Left lung (tissue), 10 donors: ENCODE measurements around the gene SNX17. TPM values are rescaled to one million over a fixed set of nuclear protein-coding genes. Genes with fewer than 3 reads are reported as not detected.

Experiments
- ATAC-seq: fragments of 200-7000 bp; cut with Tn5 transposase; one replicate; pipeline ENCODE4 v1.9.1; 2020; ENCODE audit warnings: moderate library complexity
- DNase-seq, 4 donors: peaks; one replicate each; pipeline ENCODE4 v3.0.0-alpha.2; 2013 to 2020
- H3K27ac ChIP-seq, 2 donors: fragments of 200-600 bp; sonication (generic) in 1 of 2; one replicate each; pipeline versions ENCODE4 v1.5.0 to v1.8.0; 2020 to 2021
- H3K27me3 ChIP-seq, 2 donors: fragments of 200-600 bp; sonication (generic) in 1 of 2; one replicate each; pipeline versions ENCODE4 v1.5.0 to v1.8.0; 2020 to 2021
- H3K36me3 ChIP-seq, 2 donors: fragments of 200-600 bp; sonication (generic) in 1 of 2; one replicate each; pipeline versions ENCODE4 v1.5.0 to v1.8.0; 2020 to 2021
- H3K4me1 ChIP-seq, 2 donors: fragments of 200-600 bp; one replicate each; pipeline ENCODE4 v1.8.0; 2021
- H3K4me3 ChIP-seq, 2 donors: fragments of 200-600 bp; sonication (generic) in 1 of 2; one replicate each; pipeline versions ENCODE4 v1.5.0 to v1.8.0; 2020 to 2021; ENCODE audit warnings: mild to moderate bottlenecking in 1 of 2
- H3K9me3 ChIP-seq, 2 donors: fragments of 200-600 bp; sonication (generic) in 1 of 2; one replicate each; pipeline versions ENCODE4 v1.5.0 to v1.8.0; 2020 to 2021
- intact Hi-C, 2 donors: fragments of 100-400 bp; cut with DNase I; formaldehyde crosslinking; loops; one replicate each; pipeline versions ENCODE4 v1.11.2 to v1.14.2; 2022
- polyA plus RNA-seq, 6 donors: library from polyadenylated mRNA; unstranded; fragments of 120-200 nt; gene quantifications; one replicate each; pipeline ENCODE4 v1.2.1, GENCODE V29; 2013; ENCODE audit not compliant: insufficient read length in 6 of 6
- total RNA-seq, 2 donors: library from RNA; stranded (reverse); fragmentation: NEBNext Ultra II Directional; extraction: Animal tissue kit (Norgen Biotek cat#: 25700); gene quantifications; one replicate each; pipeline ENCODE4 v1.2.1, GENCODE V29; 2021
- TF ChIP-seq, protein P1 (sequence below), 2 donors: fragments of 200-600 bp; sonication (generic) in 1 of 2; IDR thresholded peaks; one replicate each; pipeline versions ENCODE4 v1.5.0 to v1.8.0; 2021; ENCODE audit warnings: antibody characterized with exemption in 2 of 2
- donor health status: DM: no; HTN: yes; CAD: no.
- donor health status: DM: no; HTN: no; CAD: no.

Gene SNX17
- total and polyA plus RNA-seq, 8 donors: 91.0 to 121 (median 102) TPM

DNA sequence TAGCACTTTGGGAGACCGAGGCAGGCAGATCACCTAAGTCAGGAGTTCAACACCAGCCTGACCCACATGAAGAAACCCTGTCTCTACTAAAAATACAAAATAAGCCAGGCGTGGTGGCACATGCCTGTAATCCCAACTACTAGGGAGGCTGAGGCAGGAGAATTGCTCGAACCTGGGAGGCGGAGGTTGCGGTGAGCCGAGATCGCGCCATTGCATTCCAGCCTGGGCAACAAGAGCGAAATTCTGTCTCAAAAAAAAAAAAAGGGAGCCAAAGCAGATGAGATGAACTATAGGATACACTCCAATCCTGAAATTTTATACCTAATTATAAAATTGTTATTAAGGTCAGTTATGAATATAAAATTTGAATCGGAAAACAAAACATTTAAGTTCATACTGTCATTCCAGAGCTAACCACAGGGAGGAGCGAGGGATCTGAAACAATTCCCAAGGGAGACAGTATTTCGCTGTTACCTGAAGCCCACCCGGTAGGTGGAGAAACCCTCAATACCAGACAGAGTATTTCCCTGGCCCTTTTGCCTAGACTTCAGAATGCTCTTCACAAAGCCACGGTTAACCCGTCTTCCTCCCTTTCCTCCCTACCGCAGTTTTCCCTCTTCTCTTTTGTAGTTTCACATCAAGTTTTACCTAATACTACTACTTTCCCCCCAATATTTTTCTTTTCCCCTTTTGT, 37.5 kb downstream of the SNX17 start:
- Histone ChIP-seq H3K4me1 (peaks cover 7 to 33% of the 10 kb centered on the region in 2 donors), H3K4me3 (peak overlapping the region; percentile 100), H3K27ac (no peak overlapping the region), H3K36me3 (peaks cover 0 to 16% of the 10 kb centered on the region in 2 donors), H3K9me3 (no peaks in the 10 kb centered on the region), H3K27me3 (no peaks in the 10 kb centered on the region)
- intact Hi-C loops: no loop called here
- ATAC-seq (peak; percentile 22), DNase-seq (peak in 1 of 4 donors; percentile 60)
- TF ChIP-seq, protein P1, sequence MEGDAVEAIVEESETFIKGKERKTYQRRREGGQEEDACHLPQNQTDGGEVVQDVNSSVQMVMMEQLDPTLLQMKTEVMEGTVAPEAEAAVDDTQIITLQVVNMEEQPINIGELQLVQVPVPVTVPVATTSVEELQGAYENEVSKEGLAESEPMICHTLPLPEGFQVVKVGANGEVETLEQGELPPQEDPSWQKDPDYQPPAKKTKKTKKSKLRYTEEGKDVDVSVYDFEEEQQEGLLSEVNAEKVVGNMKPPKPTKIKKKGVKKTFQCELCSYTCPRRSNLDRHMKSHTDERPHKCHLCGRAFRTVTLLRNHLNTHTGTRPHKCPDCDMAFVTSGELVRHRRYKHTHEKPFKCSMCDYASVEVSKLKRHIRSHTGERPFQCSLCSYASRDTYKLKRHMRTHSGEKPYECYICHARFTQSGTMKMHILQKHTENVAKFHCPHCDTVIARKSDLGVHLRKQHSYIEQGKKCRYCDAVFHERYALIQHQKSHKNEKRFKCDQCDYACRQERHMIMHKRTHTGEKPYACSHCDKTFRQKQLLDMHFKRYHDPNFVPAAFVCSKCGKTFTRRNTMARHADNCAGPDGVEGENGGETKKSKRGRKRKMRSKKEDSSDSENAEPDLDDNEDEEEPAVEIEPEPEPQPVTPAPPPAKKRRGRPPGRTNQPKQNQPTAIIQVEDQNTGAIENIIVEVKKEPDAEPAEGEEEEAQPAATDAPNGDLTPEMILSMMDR (IDR thresholded peaks at IDR 0.05): peak; percentile 34 to 44

- no peak for DNase-seq
- ATAC-seq: peak; percentile 57
- no peaks in the 10 kb centered on the region for H3K9me3 ChIP-seq
- TF ChIP-seq, protein P1 (IDR thresholded peaks at IDR 0.05): no peak
- H3K27me3 ChIP-seq: no peaks in the 10 kb centered on the region
- peak overlapping the region; percentile 100 for H3K4me3 ChIP-seq
- H3K27ac ChIP-seq: peak overlapping the region; percentile 72 to 94
- peaks cover 0 to 16% of the 10 kb centered on the region in 2 donors for H3K36me3 ChIP-seq
- intact Hi-C loops: no loop called here
- H3K4me1 ChIP-seq: peaks cover 7 to 33% of the 10 kb centered on the region in 2 donors
Measured at GRCh38 chr2:27408601-27409320, 38.3 kb downstream of the SNX17 start.

DNA sequence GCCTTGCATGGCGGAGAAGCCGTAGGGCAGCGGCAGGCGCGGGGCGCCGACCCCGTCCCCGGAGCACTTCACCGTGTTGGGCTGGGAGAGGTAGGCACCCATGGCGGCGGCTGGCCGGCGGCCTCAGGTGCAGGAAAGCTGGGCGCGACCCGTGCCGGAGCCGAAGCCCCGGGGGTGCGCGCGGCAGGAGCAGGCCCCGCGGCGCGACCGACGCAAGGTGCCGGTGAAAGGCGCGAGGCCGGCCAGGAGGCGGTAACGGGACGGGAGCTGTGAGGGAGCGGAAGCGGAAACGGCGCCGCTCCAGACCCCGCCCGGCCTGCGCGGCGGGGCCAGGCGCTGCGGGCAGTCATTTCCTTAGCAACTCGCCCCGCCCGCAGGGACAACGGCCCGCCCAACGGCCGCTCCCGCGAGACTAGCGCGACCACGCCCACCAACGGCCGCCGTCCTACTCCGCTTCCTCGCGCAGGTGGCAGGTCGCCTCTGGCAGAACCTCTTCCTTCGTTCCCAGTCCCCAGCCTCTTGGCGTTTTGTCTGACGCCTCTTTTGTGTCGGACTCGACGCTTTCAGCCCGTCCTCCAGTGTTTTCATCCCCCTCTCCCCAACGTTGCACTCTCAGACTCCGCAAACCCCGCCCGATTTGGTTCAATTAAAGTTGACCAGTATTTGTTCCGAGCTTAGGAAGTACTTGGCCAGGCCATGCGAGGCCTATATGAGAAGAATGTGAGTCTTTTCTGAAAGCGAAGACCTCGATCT, 39.1 kb downstream of the SNX17 start, which contains the start of gene PPM1G:
Gene PPM1G, minus strand, starts transcription at position 271 of the 753 bp plus-strand sequence. Its CDS starts 169 bp downstream, at position 102.
- TF ChIP-seq, protein P1 (IDR thresholded peaks at IDR 0.05): no peak
- Histone ChIP-seq H3K4me1 (peaks cover 7 to 33% of the 10 kb centered on the region in 2 donors), H3K4me3 (peak within 1 kb of the TSS; percentile 100), H3K36me3 (peaks cover 0 to 16% of the 10 kb centered on the region in 2 donors), H3K27me3 (no peaks in the 10 kb centered on the region), H3K27ac (peak within 1 kb of the TSS; percentile 72 to 94), H3K9me3 (no peaks in the 10 kb centered on the region)
- peak; percentile 99 for ATAC-seq
- intact Hi-C loops: no loop called here
- peak; percentile 91 to 99 (median 96) for DNase-seq

DNA sequence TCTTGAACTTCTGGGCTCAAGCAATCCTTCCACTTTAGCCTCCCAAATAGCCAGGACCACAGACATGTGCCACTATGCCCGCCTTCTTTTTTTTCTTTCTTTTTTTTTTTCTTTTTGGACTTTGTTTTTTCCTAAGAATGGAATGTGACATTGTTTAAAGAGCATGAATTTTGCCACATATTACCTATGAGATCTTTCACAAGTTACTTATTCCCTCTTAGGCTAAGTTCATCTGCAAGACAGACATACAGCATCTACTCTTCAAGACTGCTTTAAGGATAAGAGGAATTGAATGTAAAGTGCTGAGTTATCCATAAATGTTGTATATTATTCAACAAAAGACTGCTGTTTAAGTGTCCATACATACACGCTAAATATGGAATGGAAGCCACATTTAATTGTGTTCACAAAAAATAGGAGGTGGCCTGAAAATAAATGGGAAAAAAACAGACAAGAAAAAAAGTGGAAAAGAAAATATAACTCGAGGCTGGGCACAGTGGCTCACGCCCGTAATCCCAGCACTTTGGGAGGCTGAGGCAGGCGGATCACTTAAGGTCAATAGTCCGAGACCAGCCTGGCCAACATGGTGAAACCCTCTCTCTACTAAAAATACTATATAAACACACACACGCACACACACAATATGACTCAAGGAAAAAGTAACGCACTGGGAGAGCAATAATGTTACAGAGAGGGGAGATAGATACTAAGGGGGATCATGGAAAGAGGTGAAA, 42.2 kb downstream of the SNX17 start:
- no peak overlapping the region for H3K27ac ChIP-seq
- H3K9me3 ChIP-seq: no peaks in the 10 kb centered on the region
- TF ChIP-seq, protein P1 (IDR thresholded peaks at IDR 0.05): no peak
- no peaks in the 10 kb centered on the region for H3K27me3 ChIP-seq
- DNase-seq: no peak
- peaks cover 6 to 19% of the 10 kb centered on the region in 2 donors for H3K4me1 ChIP-seq
- no peak for ATAC-seq
- no peaks in the 10 kb centered on the region for H3K36me3 ChIP-seq
- intact Hi-C loops: no loop called here
- no peak overlapping the region for H3K4me3 ChIP-seq
